ENCODE measurements around the gene TMEM109.
A peak's percentile ranks its signal among the peaks of the same experiment; 100 is the strongest.

TMEM109 gene

GRCh38 chr11:60876168-60876485 is 37.8 kb upstream of the TMEM109 start:
- no peak for TF ChIP-seq CTCF (IDR thresholded peaks at IDR 0.05; ENCODE audit: unreplicated experiment in 3 of 3)
- H3K9me3 Mint-ChIP-seq, result no peaks in the 10 kb centered on the region
- peaks cover 5% of the 10 kb centered on the region for H3K27me3 Mint-ChIP-seq (ENCODE audit: low read depth)
- H3K27ac Mint-ChIP-seq, result no peak overlapping the region
- H3K36me3 Mint-ChIP-seq (ENCODE audit: low read depth), result peaks cover 4% of the 10 kb centered on the region
- H3K4me1 Mint-ChIP-seq, result peaks cover 61% of the 10 kb centered on the region
- H3K4me3 Mint-ChIP-seq, result no peak overlapping the region

GRCh38 chr11:60878245-60879101 is 35.5 kb upstream of the TMEM109 start:
- TF ChIP-seq CTCF (IDR thresholded peaks at IDR 0.05; ENCODE audit: unreplicated experiment in 3 of 3), result no peak
- Mint-ChIP-seq H3K27me3 (ENCODE audit: low read depth) (peaks cover 5% of the 10 kb centered on the region), H3K4me1 (peaks cover 52% of the 10 kb centered on the region), H3K36me3 (ENCODE audit: low read depth) (peaks cover 22% of the 10 kb centered on the region), H3K4me3 (no peak overlapping the region), H3K27ac (peak overlapping the region in 2 of 3 experiments; percentile 20 to 78), H3K9me3 (no peaks in the 10 kb centered on the region)

GRCh38 chr11:60879104-60879503 is 34.9 kb upstream of the TMEM109 start:
- Mint-ChIP-seq H3K4me3 (no peak overlapping the region), H3K27me3 (ENCODE audit: low read depth) (peaks cover 5% of the 10 kb centered on the region), H3K36me3 (ENCODE audit: low read depth) (peaks cover 29% of the 10 kb centered on the region), H3K9me3 (peaks cover 2% of the 10 kb centered on the region), H3K4me1 (peaks cover 50% of the 10 kb centered on the region), H3K27ac (peak overlapping the region in 2 of 3 experiments; percentile 6 to 78)
- no peak for TF ChIP-seq CTCF (IDR thresholded peaks at IDR 0.05; ENCODE audit: unreplicated experiment in 3 of 3)

DNA sequence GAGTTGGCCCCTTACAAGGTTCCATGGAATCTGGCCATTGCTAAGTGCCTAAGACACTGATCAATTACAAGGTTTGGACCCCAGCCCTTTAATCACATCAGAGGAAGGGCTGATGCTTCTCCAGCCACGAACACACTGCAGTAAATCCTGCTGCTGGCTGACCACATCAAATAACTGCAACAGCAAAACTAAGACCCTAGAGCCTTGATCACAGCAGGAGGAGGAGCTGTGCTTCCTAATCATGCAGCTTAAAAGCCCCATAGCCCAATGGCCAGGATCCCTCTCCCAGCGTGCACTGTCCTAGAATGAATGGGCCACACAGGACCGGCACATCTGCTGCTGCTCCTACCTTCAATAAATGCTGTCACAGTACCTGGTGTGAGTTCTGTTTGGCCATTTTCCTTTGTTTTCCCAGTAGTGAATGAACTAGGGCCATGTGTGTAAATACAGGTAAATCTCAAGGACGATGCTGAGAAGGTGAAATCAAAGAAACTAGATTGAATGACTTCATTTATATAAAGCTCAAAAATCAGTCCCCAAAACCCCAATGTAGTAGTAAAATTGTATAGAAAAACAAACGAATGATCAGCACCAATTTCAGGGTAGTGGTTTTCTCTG is 33.9 kb upstream of the TMEM109 start:
- Mint-ChIP-seq H3K9me3 (peaks cover 2% of the 10 kb centered on the region), H3K27ac (peak overlapping the region in 2 of 3 experiments; percentile 76 to 78), H3K36me3 (ENCODE audit: low read depth) (peaks cover 34% of the 10 kb centered on the region), H3K4me3 (peak overlapping the region in 1 of 3 experiments; percentile 12), H3K4me1 (peaks cover 42% of the 10 kb centered on the region), H3K27me3 (ENCODE audit: low read depth) (peaks cover 5% of the 10 kb centered on the region)
- TF ChIP-seq CTCF (IDR thresholded peaks at IDR 0.05; ENCODE audit: unreplicated experiment in 3 of 3), result no peak

DNA sequence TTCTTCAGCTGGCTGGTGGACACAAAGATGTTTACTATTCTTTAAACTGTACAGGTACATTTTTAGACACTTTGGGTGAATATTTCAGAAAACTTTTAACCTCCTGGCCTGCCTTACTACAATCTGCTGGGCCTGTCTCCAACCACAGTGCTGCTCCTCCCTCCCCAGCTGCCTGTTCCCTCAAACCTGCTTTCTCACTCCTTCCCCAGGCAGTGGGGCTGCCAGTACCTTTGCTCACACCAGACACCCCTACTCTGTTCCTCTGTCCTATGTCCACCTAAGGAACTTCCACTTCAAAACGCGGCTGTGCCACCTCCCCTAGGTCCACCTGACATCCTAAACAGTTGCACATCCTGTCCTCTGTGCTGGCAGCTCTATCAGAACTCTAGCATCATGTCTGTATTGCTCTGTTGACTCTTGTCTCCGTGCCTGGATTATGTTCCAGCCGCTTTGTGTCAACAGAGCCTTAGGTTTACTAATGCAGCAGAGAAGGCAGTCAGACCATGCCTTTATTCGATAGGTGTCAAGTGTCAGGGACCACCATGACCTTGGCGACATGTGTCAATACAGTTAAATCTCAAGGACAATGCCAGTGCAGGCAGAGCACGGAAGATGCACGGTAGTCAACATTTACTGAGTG is 33.2 kb upstream of the TMEM109 start:
- H3K9me3 Mint-ChIP-seq, result peaks cover 2% of the 10 kb centered on the region

More for the DNA sequence above, 33.2 kb upstream of the TMEM109 start:
- Mint-ChIP-seq H3K36me3 (ENCODE audit: low read depth) (peaks cover 40% of the 10 kb centered on the region), H3K4me3 (peak overlapping the region in 2 of 3 experiments; percentile 13 to 60), H3K27ac (peak overlapping the region; percentile 27 to 87 (median 78)), H3K4me1 (peaks cover 42% of the 10 kb centered on the region), H3K27me3 (ENCODE audit: low read depth) (peaks cover 5% of the 10 kb centered on the region)
- TF ChIP-seq CTCF (IDR thresholded peaks at IDR 0.05; ENCODE audit: unreplicated experiment in 3 of 3), result no peak

All from nephron (organoid).